ENCODE results near the gene MAP3K1. TPM values are rescaled to one million over a fixed set of nuclear protein-coding genes. Genes with fewer than 3 reads are reported as not detected.

Gene MAP3K1
- total RNA-seq, 1 experiment from 2014 or later: 8.5 TPM

DNA sequence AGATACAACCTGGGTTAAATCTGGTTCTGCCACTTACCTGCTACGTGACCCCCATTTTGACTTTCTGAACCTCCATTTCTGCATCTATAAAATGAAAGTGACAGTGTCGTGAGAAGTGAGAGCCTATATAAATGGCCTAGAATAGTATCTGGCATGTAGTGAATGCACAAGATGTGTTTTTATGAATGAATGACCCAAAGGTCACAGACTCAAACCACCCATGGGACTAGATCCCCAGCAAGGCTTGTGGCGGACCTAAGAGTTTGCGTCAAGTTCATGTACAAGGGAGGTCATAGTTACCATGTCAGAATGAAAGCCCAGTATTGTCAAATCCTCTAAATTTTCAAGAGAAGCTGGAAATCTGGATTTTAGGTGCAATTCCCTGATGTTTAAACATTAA is 82.9 kb downstream of the MAP3K1 start:
- Histone ChIP-seq H3K79me2 (ENCODE audit: insufficient read depth, low read length) (no peaks in the 10 kb centered on the region), H3K27me3 (ENCODE audit: insufficient read depth, low read length) (no peaks in the 10 kb centered on the region), H3K4me2 (ENCODE audit: low read length) (no peak overlapping the region), H3K4me1 (ENCODE audit: control insufficient read depth in 1 of 2, insufficient read depth in 2 of 2, low read length in 2 of 2) (no peaks in the 10 kb centered on the region), H3K9me2 (ENCODE audit: insufficient read depth) (no peaks in the 10 kb centered on the region), H3K36me3 (ENCODE audit: control insufficient read depth in 1 of 2, insufficient read depth in 2 of 2, low read length in 2 of 2) (peaks cover 3 to 6% of the 10 kb centered on the region in 2 experiments; a peak in 1 of 4 replicates), H3K27ac (ENCODE audit: low read depth, low read length) (no peak overlapping the region), H3K9ac (ENCODE audit: low read length) (no peak overlapping the region), H2AFZ (ENCODE audit: low read depth, low read length, poor library complexity, severe bottlenecking) (no peak overlapping the region), H3K4me3 (replicated peaks in 1 of 2; ENCODE audit: low read depth in 1 of 2, low read length in 2 of 2) (no peak overlapping the region), H3K9me3 (ENCODE audit: control insufficient read depth in 1 of 2, insufficient read depth in 1 of 2, low read depth in 1 of 2, low read length in 2 of 2) (no peaks in the 10 kb centered on the region), H4K20me1 (ENCODE audit: insufficient read depth) (no peaks in the 10 kb centered on the region)
- TF ChIP-seq YY1 (IDR thresholded peaks at IDR 0.05; ENCODE audit: extremely low read depth, insufficient replicate concordance, low read depth, low read length): no peak
- no peak for TF ChIP-seq POLR2A (IDR thresholded peaks at IDR 0.05; ENCODE audit: borderline replicate concordance, extremely low read depth, insufficient read depth, insufficient read length)
- no peak for TF ChIP-seq SP1 (IDR thresholded peaks at IDR 0.05; ENCODE audit: low read depth)
- no peak for TF ChIP-seq ELF1 (IDR thresholded peaks at IDR 0.05; ENCODE audit: borderline replicate concordance, low read depth)
- TF ChIP-seq, protein P1, sequence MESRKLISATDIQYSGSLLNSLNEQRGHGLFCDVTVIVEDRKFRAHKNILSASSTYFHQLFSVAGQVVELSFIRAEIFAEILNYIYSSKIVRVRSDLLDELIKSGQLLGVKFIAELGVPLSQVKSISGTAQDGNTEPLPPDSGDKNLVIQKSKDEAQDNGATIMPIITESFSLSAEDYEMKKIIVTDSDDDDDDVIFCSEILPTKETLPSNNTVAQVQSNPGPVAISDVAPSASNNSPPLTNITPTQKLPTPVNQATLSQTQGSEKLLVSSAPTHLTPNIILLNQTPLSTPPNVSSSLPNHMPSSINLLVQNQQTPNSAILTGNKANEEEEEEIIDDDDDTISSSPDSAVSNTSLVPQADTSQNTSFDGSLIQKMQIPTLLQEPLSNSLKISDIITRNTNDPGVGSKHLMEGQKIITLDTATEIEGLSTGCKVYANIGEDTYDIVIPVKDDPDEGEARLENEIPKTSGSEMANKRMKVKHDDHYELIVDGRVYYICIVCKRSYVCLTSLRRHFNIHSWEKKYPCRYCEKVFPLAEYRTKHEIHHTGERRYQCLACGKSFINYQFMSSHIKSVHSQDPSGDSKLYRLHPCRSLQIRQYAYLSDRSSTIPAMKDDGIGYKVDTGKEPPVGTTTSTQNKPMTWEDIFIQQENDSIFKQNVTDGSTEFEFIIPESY (IDR thresholded peaks at IDR 0.05; ENCODE audit: extremely low read depth, insufficient replicate concordance, low read length): no peak
- TF ChIP-seq POLR2AphosphoS5 (IDR thresholded peaks at IDR 0.05; ENCODE audit: low read depth, low read length): no peak
- TF ChIP-seq CEBPB (IDR thresholded peaks at IDR 0.05; ENCODE audit: low read depth): no peak
- no peak for TF ChIP-seq ATF3 (IDR thresholded peaks at IDR 0.05)
- TF ChIP-seq, protein P2, sequence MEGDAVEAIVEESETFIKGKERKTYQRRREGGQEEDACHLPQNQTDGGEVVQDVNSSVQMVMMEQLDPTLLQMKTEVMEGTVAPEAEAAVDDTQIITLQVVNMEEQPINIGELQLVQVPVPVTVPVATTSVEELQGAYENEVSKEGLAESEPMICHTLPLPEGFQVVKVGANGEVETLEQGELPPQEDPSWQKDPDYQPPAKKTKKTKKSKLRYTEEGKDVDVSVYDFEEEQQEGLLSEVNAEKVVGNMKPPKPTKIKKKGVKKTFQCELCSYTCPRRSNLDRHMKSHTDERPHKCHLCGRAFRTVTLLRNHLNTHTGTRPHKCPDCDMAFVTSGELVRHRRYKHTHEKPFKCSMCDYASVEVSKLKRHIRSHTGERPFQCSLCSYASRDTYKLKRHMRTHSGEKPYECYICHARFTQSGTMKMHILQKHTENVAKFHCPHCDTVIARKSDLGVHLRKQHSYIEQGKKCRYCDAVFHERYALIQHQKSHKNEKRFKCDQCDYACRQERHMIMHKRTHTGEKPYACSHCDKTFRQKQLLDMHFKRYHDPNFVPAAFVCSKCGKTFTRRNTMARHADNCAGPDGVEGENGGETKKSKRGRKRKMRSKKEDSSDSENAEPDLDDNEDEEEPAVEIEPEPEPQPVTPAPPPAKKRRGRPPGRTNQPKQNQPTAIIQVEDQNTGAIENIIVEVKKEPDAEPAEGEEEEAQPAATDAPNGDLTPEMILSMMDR (IDR thresholded peaks at IDR 0.05 in 2 of 3, conservative IDR thresholded peaks at IDR 0.05 in 1 of 3; ENCODE audit: borderline replicate concordance in 1 of 3, insufficient read depth in 1 of 3, low read depth in 2 of 3, low read length in 2 of 3): no peak
- DNase-seq (ENCODE audit: low read depth, low spot score): no peak
- POLR2A ChIA-PET: interaction anchor here (0.7 kb wide), 1 partner anchor 12 kb away, joined by 3 read pairs; no protein-coding TSS in a partner anchor
- CTCF ChIA-PET: interaction anchor here (1.1 to 5.0 kb wide), 2 partner anchors 12 to 240 kb away, joined by 3 to 37 read pairs; no protein-coding TSS in a partner anchor
- RAD21 ChIA-PET (ENCODE audit: low non-redundant PET in 1 of 2, low total read pairs in 2 of 2, uncharacterized antibody in 2 of 2, unreplicated experiment in 2 of 2): no interaction called here
- no peak for ATAC-seq
- TSS peak; percentile 16 for BruUV-seq (replicated peaks)
- intact Hi-C loops (cut with micrococcal nuclease): no loop called here
